VCaP (cell line): ENCODE data around the gene ZFAND3.
"Not testable (repeated sequence)": the region's sequence is repeated elsewhere in the genome, so short reads cannot be mapped to it uniquely, and the experiment has no call there.

Experiments used
- H3K27ac ChIP-seq: fragments of 450-650 bp; 2 replicates; pipeline ENCODE4 v1.5.1; 2017
- CTCF ChIP-seq: fragments of 450-650 bp; conservative IDR thresholded peaks from 2 replicates; pipeline ENCODE4 v1.5.1; 2017; ENCODE audit warnings: mild to moderate bottlenecking, moderate library complexity

The ZFAND3 gene

GRCh38 chr6:37893257-37893656 lies 73.7 kb downstream of the ZFAND3 start:
- TF ChIP-seq CTCF = no peak

DNA sequence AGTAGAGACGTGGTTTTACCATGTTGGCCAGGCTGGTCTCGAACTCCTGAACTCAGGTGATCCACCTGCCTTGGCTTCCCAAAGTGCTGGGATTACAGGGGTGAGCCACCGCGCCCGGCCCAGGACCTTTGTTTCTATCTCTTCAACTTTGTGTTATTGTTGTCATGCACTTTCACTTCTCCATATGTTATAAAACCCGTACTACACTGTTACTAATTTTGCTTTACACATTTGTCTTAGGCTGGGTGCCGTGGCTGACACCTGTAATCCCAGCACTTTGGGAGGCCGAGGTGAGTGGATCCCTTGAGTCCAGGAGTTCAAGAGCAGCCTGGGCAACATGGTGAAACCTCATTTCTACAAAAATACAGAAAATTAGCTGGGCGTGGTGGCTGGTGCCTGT lies 74.2 kb downstream of the ZFAND3 start:
- H3K27ac ChIP-seq = not testable (repeated sequence)

More at GRCh38 chr6:37893257-37893656, 73.7 kb downstream of the ZFAND3 start:
- H3K27ac ChIP-seq = no peak overlapping the region

DNA sequence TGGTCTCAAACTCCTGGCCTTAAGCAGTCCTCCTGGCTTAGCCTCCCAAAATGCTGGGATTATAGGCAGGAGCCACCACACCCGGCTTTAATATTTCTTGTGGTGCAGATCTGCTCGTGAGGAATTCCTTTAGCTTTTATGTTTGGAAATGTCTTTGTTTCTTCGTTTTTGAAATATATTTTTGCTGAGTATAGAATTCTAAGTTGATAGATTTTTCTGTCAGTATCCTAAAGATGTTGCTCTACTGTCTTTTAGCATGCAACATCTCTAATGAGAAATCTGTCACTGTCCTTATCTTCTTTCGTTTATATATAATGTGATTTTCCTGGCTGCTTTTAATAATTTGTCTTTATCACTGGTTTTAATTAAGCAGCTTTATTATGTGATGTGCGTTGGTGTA lies 75.1 kb downstream of the ZFAND3 start:
- TF ChIP-seq CTCF = no peak
- H3K27ac ChIP-seq = no peak overlapping the region

DNA sequence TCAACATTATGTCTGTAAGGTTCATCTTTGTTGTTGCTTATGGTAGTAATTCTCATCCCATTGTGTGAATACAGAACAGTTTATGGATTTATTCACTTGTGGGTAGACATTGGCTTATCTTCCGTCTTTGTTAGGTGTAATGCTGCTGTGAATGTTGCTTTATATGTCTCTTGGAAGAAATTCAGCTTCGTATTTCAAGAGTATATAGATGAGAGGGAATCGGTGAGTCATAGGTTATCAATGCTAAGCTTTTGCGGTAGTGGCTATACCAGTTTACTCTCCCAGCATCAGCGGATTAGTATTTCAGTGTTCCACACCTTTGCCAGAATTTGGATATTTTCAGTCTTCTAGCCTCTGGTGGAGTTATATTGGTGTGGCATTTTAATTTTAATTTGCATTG lies 77.8 kb downstream of the ZFAND3 start:
- TF ChIP-seq CTCF = no peak
- H3K27ac ChIP-seq = no peak overlapping the region

- no peak for TF ChIP-seq CTCF
- H3K27ac ChIP-seq = no peak overlapping the region
Measured at GRCh38 chr6:37897818-37898515, 78.4 kb downstream of the ZFAND3 start.

GRCh38 chr6:37903351-37904340 lies 84.1 kb downstream of the ZFAND3 start:
- peak overlapping the region; percentile 8; the same call in 1 of the 2 replicates for H3K27ac ChIP-seq
- TF ChIP-seq CTCF = no peak

DNA sequence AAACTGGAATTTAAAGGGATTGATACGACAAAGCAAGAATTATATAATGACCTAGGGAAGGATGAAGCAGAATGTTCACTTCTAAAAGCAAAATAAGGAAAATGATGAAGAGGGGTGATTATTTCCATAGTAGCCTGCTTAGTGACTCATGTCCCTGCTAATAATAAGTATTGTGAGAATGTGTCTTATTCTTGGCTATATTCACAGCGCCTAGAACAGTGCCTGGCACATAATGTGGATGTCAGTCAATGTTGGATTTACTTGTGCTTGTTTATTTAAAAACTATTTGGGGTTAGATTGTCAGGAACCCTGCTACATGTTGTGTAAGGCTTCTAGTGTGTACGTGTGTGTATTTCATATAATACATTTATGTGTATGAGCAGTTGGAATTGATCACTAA lies 85.1 kb downstream of the ZFAND3 start:
- peak overlapping the region; percentile 8; the same call in 1 of the 2 replicates for H3K27ac ChIP-seq
- TF ChIP-seq CTCF = no peak
